Hepatocyte (in vitro differentiated cells): Measurements from ENCODE around the gene NIPAL3.

Experiments used
- CTCF ChIP-seq: fragments of 200-600 bp; sonication (generic); IDR thresholded peaks from 2 replicates; pipeline ENCODE4 v1.5.1; 2016; ENCODE audit warnings: antibody characterized with exemption, mild to moderate bottlenecking; ENCODE audit not compliant: poor library complexity
- EZH2 ChIP-seq: fragments of 200-600 bp; sonication (generic); IDR thresholded peaks from 2 replicates; pipeline ENCODE4 v1.6.1; 2016; ENCODE audit warnings: antibody characterized with exemption, mild to moderate bottlenecking, borderline replicate concordance
- EZH2phosphoT487 ChIP-seq: fragments of 200-600 bp; sonication (generic); IDR thresholded peaks from one replicate; pipeline ENCODE4 v1.6.1; 2018; ENCODE audit warnings: antibody characterized with exemption, mild to moderate bottlenecking, low read depth, moderate library complexity; ENCODE audit not compliant: unreplicated experiment, severe bottlenecking

GRCh38 chr1:24410750-24411149 is 4.9 kb upstream of the NIPAL3 start:
- TF ChIP-seq CTCF (no peak), EZH2 (no peak), EZH2phosphoT487 (no peak)
